GM19395 (cell line): ENCODE data around the gene GPR157.
A peak's percentile ranks its signal among the peaks of the same experiment; 100 is the strongest.
"Not testable (repeated sequence)": the region's sequence is repeated elsewhere in the genome, so short reads cannot be mapped to it uniquely, and the experiment has no call there.

ENCODE experiments used
- ATAC-seq: cut with Tn5 transposase; IDR thresholded peaks from one replicate; pipeline ENCODE4 v1.9.1; 2021; ENCODE audit warnings: mild to moderate bottlenecking, moderate library complexity; ENCODE audit not compliant: unreplicated experiment

GPR157 gene

GRCh38 chr1:9128520-9129265, at the start of gene GPR157:
GPR157 (minus strand) TSS chr1:9129102; CDS start chr1:9129027, 75 bp downstream.
- ATAC-seq: peak; percentile 54

GRCh38 chr1:9174762-9175161, 45.9 kb upstream of the GPR157 start:
- no peak for ATAC-seq

GRCh38 chr1:9174243-9174642, 45.3 kb upstream of the GPR157 start:
- no peak for ATAC-seq

GRCh38 chr1:9169601-9170137, 40.8 kb upstream of the GPR157 start:
- ATAC-seq: no peak

GRCh38 chr1:9167638-9168037, 38.7 kb upstream of the GPR157 start:
- ATAC-seq: no peak

- no peak for ATAC-seq
Measured at GRCh38 chr1:9166289-9167235, 37.7 kb upstream of the GPR157 start.

GRCh38 chr1:9165396-9165795, 36.5 kb upstream of the GPR157 start:
- no peak for ATAC-seq

GRCh38 chr1:9164919-9165318, 36.0 kb upstream of the GPR157 start:
- ATAC-seq: no peak

GRCh38 chr1:9164532-9164900, 35.6 kb upstream of the GPR157 start:
- ATAC-seq: no peak

GRCh38 chr1:9161963-9162362, 33.1 kb upstream of the GPR157 start:
- ATAC-seq: no peak

- no peak for ATAC-seq
Measured at GRCh38 chr1:9161342-9161741, 32.4 kb upstream of the GPR157 start.

GRCh38 chr1:9160079-9160717, 31.3 kb upstream of the GPR157 start:
- ATAC-seq: no peak

- no peak for ATAC-seq
Measured at GRCh38 chr1:9155879-9156278, 27.0 kb upstream of the GPR157 start.

GRCh38 chr1:9155405-9155804, 26.5 kb upstream of the GPR157 start:
- ATAC-seq: not testable (repeated sequence)

- ATAC-seq: no peak
Measured at GRCh38 chr1:9153152-9153551, 24.2 kb upstream of the GPR157 start.

GRCh38 chr1:9152535-9152934, 23.6 kb upstream of the GPR157 start:
- ATAC-seq: no peak

GRCh38 chr1:9151328-9151860, 22.5 kb upstream of the GPR157 start:
- no peak for ATAC-seq

- ATAC-seq: no peak
Measured at GRCh38 chr1:9150582-9151327, 21.9 kb upstream of the GPR157 start.

- no peak for ATAC-seq
Measured at GRCh38 chr1:9149837-9150581, 21.1 kb upstream of the GPR157 start.

- ATAC-seq: no peak
Measured at GRCh38 chr1:9149151-9149550, 20.2 kb upstream of the GPR157 start.
